NCI-H748 treated with DMSO at 0.1 percent for 48 hours (cell line): ENCODE data around the gene COG2.

Experiments used
- DNase-seq: peaks from one replicate; lab custom pipeline; 2025; lab: John Stamatoyannopoulos, UW

COG2 gene

GRCh38 chr1:230700132-230700531 is 57.9 kb downstream of the COG2 start:
- DNase-seq = no peak

- no peak for DNase-seq
Observed at GRCh38 chr1:230701434-230701833, 59.2 kb downstream of the COG2 start.

- no peak for DNase-seq
Observed at GRCh38 chr1:230701895-230702768, 59.9 kb downstream of the COG2 start.

- DNase-seq = no peak
Observed at GRCh38 chr1:230702934-230703678, 60.8 kb downstream of the COG2 start.

GRCh38 chr1:230703679-230704385 is 61.6 kb downstream of the COG2 start:
- DNase-seq = no peak

GRCh38 chr1:230704830-230705229 is 62.5 kb downstream of the COG2 start:
- no peak for DNase-seq

GRCh38 chr1:230705289-230706019 is 63.2 kb downstream of the COG2 start:
- no peak for DNase-seq

GRCh38 chr1:230706020-230706699 is 63.9 kb downstream of the COG2 start:
- no peak for DNase-seq

GRCh38 chr1:230706887-230707731 is 64.8 kb downstream of the COG2 start:
- no peak for DNase-seq

- no peak for DNase-seq
Observed at GRCh38 chr1:230707732-230708630, 65.7 kb downstream of the COG2 start.

- no peak for DNase-seq
Observed at GRCh38 chr1:230708631-230709580, 66.6 kb downstream of the COG2 start.

- no peak for DNase-seq
Observed at GRCh38 chr1:230709619-230710542, 67.6 kb downstream of the COG2 start.

GRCh38 chr1:230710543-230710904 is 68.2 kb downstream of the COG2 start:
- no peak for DNase-seq

GRCh38 chr1:230711245-230711644 is 69.0 kb downstream of the COG2 start:
- DNase-seq = no peak

- no peak for DNase-seq
Observed at GRCh38 chr1:230712470-230712942, 70.2 kb downstream of the COG2 start.

- DNase-seq = no peak
Observed at GRCh38 chr1:230713138-230713537, 70.9 kb downstream of the COG2 start.

- no peak for DNase-seq
Observed at GRCh38 chr1:230713547-230713914, 71.2 kb downstream of the COG2 start.
